ENCODE results near the gene CDK10.
"Not testable (repeated sequence)": the region's sequence is repeated elsewhere in the genome, so short reads cannot be mapped to it uniquely, and the experiment has no call there.

CDK10 gene

GRCh38 chr16:89669755-89670154 lies 16.7 kb upstream of the CDK10 start:
- no peak for DNase-seq

- no peak for DNase-seq
Observed at GRCh38 chr16:89670496-89671431, 15.7 kb upstream of the CDK10 start.

- DNase-seq = not testable (repeated sequence)
Observed at GRCh38 chr16:89671565-89671964, 14.9 kb upstream of the CDK10 start.

DNA sequence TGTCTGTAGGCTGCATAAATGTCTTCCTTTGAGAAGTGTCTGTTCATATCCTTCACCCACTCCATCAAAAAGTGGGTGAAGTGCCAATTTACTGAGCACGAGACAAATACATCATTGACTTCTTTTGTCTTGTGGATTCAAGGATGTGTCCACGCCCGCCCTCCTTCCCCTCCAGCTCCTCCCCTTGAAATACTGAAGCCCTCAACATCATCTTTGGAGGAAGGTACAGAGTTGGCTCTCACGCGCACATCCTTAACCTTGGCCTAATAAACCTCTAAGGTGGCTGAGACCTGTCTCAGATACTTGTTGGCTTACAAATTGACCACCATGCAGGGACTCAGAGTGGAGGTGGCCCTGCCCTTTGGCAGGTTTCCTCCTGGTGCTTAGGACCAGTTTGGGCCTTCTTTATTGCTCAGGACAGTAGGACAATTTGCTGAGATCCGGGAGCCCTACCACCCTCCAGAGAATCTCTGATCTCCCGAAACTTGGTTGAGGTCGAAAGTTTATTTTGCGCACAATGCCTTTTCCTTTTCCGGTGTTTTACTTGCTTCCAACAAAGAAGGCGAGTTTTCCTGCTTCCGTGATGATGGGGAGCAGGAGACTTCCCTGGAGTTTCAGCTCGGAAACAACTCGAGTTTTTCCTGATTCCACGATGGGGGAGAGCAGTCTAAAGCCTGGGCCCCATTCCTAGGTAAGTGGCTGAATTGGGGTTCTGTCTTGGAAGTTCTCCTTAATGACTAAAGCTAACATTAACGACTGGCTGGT lies 14.1 kb upstream of the CDK10 start:
- no peak for DNase-seq

DNA sequence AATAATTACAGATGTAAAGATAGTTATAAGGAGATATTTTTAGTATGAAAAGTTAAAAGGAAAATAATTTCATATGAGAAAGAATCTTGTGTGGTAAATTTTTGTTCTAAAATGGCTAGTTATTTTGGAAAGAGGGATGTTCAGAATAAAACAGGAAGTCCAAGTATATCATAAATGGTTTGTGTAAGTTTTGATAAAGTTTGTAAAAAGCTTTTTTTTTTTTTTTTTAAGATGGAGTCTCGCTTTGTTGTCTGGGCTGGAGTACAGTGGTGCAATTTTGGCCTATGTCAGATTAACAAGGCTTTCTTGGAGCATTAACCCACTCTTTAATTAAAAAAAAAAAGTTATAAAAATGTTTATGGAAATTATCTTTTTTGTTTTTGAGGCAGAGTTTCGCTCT lies 8.2 kb upstream of the CDK10 start:
- DNase-seq = no peak

DNA sequence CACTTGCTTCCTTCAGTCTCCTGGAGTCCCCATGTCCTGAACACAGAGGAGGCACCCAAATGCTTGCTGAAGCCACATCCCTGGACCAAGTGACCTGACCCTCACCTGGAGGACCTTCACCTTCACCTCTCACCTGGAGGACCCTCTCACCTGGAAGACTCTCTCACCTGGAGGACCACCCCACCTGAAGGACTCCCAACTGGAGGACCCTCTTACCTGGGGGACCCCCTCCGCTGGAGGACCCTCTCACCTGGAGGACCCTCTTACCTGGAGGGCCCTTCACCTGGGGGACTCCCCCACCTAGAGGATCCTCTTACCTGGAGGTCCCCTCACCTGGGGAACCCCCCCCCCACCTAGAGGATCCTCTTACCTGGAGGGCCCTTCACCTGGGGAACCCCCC lies 573 bp upstream of the CDK10 start:
- DNase-seq = no peak

GRCh38 chr16:89687092-89687940 lies 827 bp downstream of the CDK10 start:
- DNase-seq = peak; percentile 33

- no peak for DNase-seq
Observed at GRCh38 chr16:89688395-89688794, 1.9 kb downstream of the CDK10 start.

GRCh38 chr16:89689142-89689541 lies 2.7 kb downstream of the CDK10 start:
- no peak for DNase-seq

DNA sequence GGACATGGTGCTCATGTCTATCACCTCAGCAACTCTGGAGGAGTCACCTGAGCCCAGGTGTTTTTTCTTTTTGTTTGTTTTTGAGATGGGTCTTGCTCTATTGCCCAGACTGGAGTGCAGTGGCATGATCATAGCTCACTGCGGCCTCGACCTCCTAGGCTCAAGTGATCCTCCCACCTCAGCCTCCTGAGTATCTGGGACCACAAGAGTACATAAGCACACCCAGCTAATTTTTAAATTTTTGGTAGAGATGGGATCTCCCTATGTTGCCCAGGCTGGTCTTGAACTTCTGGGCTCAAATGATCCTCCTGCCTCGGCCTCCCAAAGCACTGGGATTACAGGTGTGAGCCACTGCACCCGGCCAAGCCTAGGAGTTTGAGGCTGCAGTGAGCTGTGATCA lies 3.1 kb downstream of the CDK10 start:
- DNase-seq = not testable (repeated sequence)

DNA sequence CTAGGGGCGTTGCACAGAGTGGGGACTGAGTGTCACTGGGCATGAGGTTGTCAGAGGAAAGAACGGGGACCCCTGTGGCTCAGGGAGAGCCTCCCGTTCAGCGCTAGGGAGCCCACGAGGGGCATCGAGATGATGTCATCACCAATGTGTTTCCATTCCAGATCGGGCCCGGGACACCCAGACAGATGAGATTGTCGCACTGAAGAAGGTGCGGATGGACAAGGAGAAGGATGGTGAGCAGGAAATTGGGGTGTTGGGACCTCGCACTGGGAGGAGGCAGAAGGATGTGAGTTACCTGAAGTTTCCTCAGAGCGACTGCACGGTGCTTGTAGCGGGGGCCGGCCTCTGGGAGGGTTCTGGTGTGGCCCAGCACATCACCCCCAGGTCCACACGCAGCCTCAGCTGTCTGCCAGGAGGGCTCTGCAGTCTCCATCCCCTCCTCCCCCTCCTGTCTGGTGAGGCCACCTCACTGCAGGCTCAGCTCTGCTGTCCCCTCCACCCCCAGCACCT lies 4.0 kb downstream of the CDK10 start:
- no peak for DNase-seq

- DNase-seq = no peak
Observed at GRCh38 chr16:89691231-89691985, 4.9 kb downstream of the CDK10 start.

DNA sequence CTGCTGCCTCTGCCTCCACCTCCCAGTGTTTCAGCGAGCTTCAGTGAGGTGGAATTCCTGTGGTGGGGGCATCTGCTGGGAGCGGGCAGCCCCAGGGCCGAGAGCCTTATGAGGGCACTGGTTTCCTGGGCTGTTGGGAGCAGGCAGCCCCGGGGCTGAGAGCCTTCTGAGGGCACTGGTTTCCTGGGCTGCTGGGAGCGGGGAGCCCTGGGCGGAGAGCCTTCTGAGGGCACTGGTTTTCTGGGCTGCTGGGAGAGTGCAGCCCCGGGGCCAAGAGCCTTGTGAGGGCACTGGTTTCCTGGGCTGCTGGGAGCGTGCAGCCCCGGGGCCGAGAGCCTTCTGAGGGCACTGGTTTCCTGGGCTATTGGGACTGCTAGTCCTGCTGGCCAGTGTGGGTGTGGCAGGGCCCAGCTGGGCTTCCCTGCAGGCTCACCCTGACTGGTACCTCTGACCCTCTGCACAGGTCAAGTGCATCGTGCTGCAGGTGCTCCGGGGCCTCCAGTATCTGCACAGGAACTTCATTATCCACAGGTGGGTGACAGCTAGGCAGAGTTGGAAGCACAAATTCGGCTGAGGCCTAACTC lies 5.6 kb downstream of the CDK10 start:
- no peak for DNase-seq

DNA sequence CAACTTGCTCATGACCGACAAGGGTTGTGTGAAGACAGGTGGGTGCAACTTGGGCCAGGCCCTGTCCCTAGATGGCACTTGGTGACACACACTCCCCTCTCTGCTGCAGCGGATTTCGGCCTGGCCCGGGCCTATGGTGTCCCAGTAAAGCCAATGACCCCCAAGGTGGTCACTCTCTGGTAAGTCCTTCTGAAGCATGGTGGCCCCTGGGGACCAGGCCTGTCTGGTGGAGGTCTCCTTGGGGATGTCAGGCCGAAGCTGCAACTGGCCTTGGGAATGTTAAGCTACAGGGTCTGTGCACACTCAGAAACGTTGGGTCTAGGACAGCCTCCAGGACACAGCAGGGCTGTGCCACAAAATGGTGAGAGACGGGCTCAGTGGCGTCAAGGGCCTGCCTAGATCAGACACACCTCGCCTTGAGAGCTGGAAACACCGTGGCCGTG lies 6.8 kb downstream of the CDK10 start:
- DNase-seq = no peak

- DNase-seq = no peak
Observed at GRCh38 chr16:89693931-89694783, 7.7 kb downstream of the CDK10 start.

DNA sequence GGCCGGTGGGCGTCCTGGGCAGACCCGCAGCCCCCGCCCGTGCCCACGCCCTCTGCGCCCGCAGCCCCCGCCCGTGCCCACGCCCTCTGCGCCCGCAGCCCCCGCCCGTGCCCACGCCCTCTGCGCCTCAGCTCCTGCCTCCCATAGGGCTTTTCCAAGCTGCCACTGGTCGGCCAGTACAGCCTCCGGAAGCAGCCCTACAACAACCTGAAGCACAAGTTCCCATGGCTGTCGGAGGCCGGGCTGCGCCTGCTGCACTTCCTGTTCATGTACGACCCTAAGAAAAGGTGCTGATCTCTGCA lies 8.2 kb downstream of the CDK10 start:
- DNase-seq = not testable (repeated sequence)

- DNase-seq = no peak
Observed at GRCh38 chr16:89695086-89695874, 8.8 kb downstream of the CDK10 start.

- DNase-seq = no peak
Observed at GRCh38 chr16:89695875-89696669, 9.6 kb downstream of the CDK10 start.

- no peak for DNase-seq
Observed at GRCh38 chr16:89696670-89697128, 10.2 kb downstream of the CDK10 start.
